ENCODE data around the gene WDR53.

The WDR53 gene

DNA sequence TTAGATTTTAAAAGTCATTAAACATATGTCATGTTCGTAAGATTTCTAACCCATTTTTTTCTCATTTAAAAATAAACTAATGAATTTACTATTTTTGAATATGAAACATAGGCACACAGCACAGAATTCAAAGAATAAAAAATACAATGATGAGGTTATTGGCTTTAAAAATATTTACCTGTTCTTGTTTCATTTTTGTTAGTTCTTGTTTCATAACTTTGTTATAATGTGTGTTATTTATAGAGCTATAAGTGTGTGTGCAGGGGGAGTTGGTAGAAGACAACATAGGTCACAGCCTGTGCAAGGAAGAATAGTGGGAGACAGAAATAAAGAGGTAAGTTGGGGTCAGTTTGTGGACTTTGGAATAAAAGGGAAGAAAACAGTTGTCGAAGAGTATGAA, 40.3 kb upstream of the WDR53 start:
- H3K4me3 ChIP-seq (ENCODE audit: low read depth, low read length): no peak overlapping the region
- TF ChIP-seq, protein P1, sequence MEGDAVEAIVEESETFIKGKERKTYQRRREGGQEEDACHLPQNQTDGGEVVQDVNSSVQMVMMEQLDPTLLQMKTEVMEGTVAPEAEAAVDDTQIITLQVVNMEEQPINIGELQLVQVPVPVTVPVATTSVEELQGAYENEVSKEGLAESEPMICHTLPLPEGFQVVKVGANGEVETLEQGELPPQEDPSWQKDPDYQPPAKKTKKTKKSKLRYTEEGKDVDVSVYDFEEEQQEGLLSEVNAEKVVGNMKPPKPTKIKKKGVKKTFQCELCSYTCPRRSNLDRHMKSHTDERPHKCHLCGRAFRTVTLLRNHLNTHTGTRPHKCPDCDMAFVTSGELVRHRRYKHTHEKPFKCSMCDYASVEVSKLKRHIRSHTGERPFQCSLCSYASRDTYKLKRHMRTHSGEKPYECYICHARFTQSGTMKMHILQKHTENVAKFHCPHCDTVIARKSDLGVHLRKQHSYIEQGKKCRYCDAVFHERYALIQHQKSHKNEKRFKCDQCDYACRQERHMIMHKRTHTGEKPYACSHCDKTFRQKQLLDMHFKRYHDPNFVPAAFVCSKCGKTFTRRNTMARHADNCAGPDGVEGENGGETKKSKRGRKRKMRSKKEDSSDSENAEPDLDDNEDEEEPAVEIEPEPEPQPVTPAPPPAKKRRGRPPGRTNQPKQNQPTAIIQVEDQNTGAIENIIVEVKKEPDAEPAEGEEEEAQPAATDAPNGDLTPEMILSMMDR (IDR thresholded peaks at IDR 0.05; ENCODE audit: low read depth, low read length): no peak
- TF ChIP-seq POLR2A (IDR thresholded peaks at IDR 0.05; ENCODE audit: extremely low read depth, insufficient read length) (no peak), MYC (IDR thresholded peaks at IDR 0.05; ENCODE audit: low read depth, low read length) (no peak)
- TF ChIP-seq, protein P2, sequence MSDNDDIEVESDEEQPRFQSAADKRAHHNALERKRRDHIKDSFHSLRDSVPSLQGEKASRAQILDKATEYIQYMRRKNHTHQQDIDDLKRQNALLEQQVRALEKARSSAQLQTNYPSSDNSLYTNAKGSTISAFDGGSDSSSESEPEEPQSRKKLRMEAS (IDR thresholded peaks at IDR 0.05; ENCODE audit: low read depth, low read length): no peak
- DNase-seq (ENCODE audit: low read depth): no peak

DNA sequence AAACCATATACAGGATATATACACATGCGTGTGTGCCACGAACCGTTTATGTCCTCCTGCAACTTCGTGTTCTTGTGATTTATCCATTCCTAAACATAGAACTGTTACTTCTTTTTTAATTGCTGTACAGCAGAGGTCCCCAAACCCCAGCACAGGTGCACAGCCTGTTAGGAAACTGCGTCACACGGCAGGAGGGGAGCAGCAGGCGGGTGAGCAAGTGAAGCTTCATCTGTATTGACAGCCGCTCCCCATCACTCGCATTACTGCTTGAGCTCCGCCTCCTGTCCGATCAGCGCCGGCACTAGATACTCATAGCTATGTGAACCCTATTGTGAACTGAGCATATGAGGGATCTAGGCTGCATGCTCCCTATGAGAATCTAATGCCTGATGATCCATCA, 36.2 kb upstream of the WDR53 start:
- no peak overlapping the region for H3K4me3 ChIP-seq (ENCODE audit: low read depth, low read length)
- no peak for DNase-seq (ENCODE audit: low read depth)
- TF ChIP-seq, protein P1 (IDR thresholded peaks at IDR 0.05; ENCODE audit: low read depth, low read length): no peak
- TF ChIP-seq, protein P2 (IDR thresholded peaks at IDR 0.05; ENCODE audit: low read depth, low read length): no peak
- TF ChIP-seq POLR2A (IDR thresholded peaks at IDR 0.05; ENCODE audit: extremely low read depth, insufficient read length) (no peak), MYC (IDR thresholded peaks at IDR 0.05; ENCODE audit: low read depth, low read length) (no peak)

DNA sequence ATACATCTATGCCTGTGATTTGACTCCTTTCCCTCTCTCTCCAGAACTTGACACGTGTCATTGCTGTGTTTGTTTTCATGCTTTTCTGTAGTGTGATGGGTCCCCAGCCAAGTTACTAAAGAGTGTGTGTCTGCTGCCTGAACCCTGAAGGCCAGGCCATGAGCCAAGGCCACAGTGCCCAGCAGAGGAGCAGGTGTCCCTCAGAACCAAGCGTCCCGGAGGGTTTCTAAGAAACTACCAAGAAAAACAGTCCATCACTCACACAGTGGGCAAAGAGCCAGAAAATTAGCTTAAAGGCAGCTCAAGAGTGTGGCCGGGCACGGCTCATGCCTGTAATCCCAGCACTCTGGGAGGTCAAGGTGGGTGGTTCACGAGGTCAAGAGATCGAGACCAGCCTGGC, 35.3 kb upstream of the WDR53 start:
- DNase-seq (ENCODE audit: low read depth): no peak
- TF ChIP-seq MYC (IDR thresholded peaks at IDR 0.05; ENCODE audit: low read depth, low read length) (no peak), POLR2A (IDR thresholded peaks at IDR 0.05; ENCODE audit: extremely low read depth, insufficient read length) (no peak)
- TF ChIP-seq, protein P2 (IDR thresholded peaks at IDR 0.05; ENCODE audit: low read depth, low read length): no peak
- TF ChIP-seq, protein P1 (IDR thresholded peaks at IDR 0.05; ENCODE audit: low read depth, low read length): no peak
- no peak overlapping the region for H3K4me3 ChIP-seq (ENCODE audit: low read depth, low read length)

DNA sequence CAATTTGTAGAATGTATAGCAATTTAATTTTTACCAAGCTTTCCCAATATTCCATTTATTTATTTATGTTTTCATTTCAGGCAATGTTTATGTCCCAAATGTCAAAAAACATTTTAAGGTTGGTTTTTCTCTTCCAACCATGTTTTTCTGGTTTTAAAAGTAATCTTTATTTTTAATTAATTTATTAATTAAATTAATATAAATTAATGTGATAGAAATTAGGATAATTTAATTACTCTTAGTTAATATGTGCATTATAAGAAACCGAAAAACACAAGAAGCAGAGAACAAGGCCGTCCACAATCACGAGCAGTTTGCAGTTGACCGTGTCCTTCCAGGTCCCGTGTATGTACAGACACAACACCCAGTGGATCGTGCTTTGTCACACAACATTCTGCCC, 34.3 kb upstream of the WDR53 start:
- H3K4me3 ChIP-seq (ENCODE audit: low read depth, low read length): no peak overlapping the region
- TF ChIP-seq POLR2A (IDR thresholded peaks at IDR 0.05; ENCODE audit: extremely low read depth, insufficient read length): no peak
- TF ChIP-seq, protein P2 (IDR thresholded peaks at IDR 0.05; ENCODE audit: low read depth, low read length): no peak
- TF ChIP-seq, protein P1 (IDR thresholded peaks at IDR 0.05; ENCODE audit: low read depth, low read length): no peak
- TF ChIP-seq MYC (IDR thresholded peaks at IDR 0.05; ENCODE audit: low read depth, low read length): no peak
- DNase-seq (ENCODE audit: low read depth): no peak

DNA sequence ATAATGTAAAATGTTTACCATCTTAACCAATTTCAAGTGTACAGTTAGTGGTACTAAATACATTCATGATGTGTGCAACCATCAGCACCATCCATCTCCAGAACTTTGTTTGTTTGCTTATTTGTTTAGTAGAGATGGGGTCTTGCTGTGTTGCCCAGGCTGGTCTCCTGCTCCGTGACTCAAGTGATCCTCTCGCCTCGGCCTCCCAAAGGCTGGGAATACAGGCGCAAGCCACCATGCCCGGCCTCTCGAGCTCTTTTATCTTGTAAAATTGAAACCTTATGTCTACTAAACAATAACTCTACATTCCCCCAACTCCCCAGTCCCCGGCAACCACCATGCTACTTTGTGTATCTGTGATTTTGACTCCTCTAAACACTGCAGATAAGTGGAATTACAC, 32.0 kb upstream of the WDR53 start:
- TF ChIP-seq, protein P1 (IDR thresholded peaks at IDR 0.05; ENCODE audit: low read depth, low read length): no peak
- TF ChIP-seq MYC (IDR thresholded peaks at IDR 0.05; ENCODE audit: low read depth, low read length): no peak
- TF ChIP-seq, protein P2 (IDR thresholded peaks at IDR 0.05; ENCODE audit: low read depth, low read length): no peak
- no peak for TF ChIP-seq POLR2A (IDR thresholded peaks at IDR 0.05; ENCODE audit: extremely low read depth, insufficient read length)
- no peak overlapping the region for H3K4me3 ChIP-seq (ENCODE audit: low read depth, low read length)
- no peak for DNase-seq (ENCODE audit: low read depth)

DNA sequence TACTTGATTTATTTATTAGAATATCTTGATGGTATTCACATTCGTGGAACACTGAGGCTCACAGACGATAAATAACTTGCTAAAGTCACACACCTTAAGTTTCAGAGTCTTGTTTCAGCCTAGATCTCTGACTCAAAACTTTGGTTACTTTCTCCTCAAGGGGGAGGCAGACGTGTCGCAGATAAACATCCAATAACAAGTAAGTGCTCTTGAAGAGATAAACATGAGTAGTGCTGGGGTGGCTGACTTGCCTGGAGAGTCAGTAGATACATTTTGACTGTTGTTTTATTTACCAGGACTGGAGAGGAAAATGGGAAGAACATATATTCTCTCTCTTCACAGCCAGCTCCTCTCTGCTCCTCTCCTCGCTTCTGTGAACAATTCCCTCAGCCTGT, 31.4 kb upstream of the WDR53 start:
- H3K4me3 ChIP-seq (ENCODE audit: low read depth, low read length): no peak overlapping the region
- TF ChIP-seq, protein P2 (IDR thresholded peaks at IDR 0.05; ENCODE audit: low read depth, low read length): no peak
- no peak for TF ChIP-seq POLR2A (IDR thresholded peaks at IDR 0.05; ENCODE audit: extremely low read depth, insufficient read length)
- no peak for TF ChIP-seq MYC (IDR thresholded peaks at IDR 0.05; ENCODE audit: low read depth, low read length)
- TF ChIP-seq, protein P1 (IDR thresholded peaks at IDR 0.05; ENCODE audit: low read depth, low read length): no peak
- DNase-seq (ENCODE audit: low read depth): no peak

All from NB4 (cell line).